HUES6 (cell line): Measurements from ENCODE around the gene GBP3.
"Not testable (repeated sequence)": the region's sequence is repeated elsewhere in the genome, so short reads cannot be mapped to it uniquely, and the experiment has no call there.

Experiments used
- H3K27ac ChIP-seq: 2 replicates; pipeline ENCODE4 v1.7.0; 2013; ENCODE audit warnings: low read depth, mild to moderate bottlenecking, low read length, inconsistent platforms
- H3K27me3 ChIP-seq: 2 replicates; pipeline ENCODE4 v1.6.1; 2013; ENCODE audit warnings: low read length; ENCODE audit not compliant: control insufficient read depth, insufficient read depth
- H3K36me3 ChIP-seq: 2 replicates; pipeline ENCODE4 v1.6.1; 2013; ENCODE audit warnings: low read length; ENCODE audit not compliant: control insufficient read depth, insufficient read depth
- H3K4me1 ChIP-seq: 2 replicates; pipeline ENCODE4 v1.6.1; 2013; ENCODE audit warnings: low read length; ENCODE audit not compliant: control insufficient read depth, insufficient read depth
- H3K4me3 ChIP-seq: 2 replicates; pipeline ENCODE4 v1.5.1; 2013; ENCODE audit warnings: low read depth, low read length
- H3K9ac ChIP-seq: one replicate; pipeline ENCODE4 v1.6.1; 2013; ENCODE audit warnings: mild to moderate bottlenecking, low read length
- H3K9me3 ChIP-seq: 2 replicates; pipeline ENCODE4 v1.6.1; 2013; ENCODE audit warnings: low read depth, low read length; ENCODE audit not compliant: control insufficient read depth, insufficient read depth

The GBP3 gene

DNA sequence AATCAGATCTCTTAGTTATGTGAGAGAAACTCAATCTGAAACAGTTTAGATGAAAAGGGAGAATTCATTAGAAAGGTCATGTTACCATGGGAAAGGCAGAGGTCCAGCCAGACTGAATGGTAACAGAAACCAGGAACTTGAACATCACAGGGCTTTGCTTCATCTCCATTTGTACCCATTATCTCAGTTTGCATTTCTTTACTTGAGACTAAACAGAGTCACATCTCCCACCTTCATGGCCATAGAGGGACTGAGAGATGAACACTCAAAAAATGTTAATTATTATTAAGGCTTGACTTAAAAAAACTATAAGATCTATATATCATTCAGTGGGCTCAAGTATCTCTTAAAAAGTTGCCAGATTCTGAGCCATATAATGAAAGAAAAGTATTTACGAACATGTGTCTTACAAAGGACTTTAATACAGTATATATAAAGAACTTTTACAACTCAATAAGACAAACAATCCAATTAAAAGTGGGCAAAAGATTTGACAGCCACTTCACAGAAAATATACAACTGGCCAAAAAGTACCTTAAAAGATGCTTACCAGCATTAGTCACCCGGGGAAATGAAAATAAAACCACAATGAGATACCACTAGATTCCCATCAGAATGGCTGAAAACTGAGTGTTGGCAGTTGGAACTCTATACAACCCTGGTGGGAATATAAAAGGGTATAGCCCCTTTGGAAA lies 43.5 kb downstream of the GBP3 start:
- H3K9ac ChIP-seq, result no peak overlapping the region
- no peak overlapping the region for H3K4me3 ChIP-seq
- H3K27me3 ChIP-seq, result no peaks in the 10 kb centered on the region
- H3K36me3 ChIP-seq, result peaks cover 25% of the 10 kb centered on the region
- H3K4me1 ChIP-seq, result no peaks in the 10 kb centered on the region
- H3K9me3 ChIP-seq, result no peaks in the 10 kb centered on the region
- no peak overlapping the region for H3K27ac ChIP-seq

DNA sequence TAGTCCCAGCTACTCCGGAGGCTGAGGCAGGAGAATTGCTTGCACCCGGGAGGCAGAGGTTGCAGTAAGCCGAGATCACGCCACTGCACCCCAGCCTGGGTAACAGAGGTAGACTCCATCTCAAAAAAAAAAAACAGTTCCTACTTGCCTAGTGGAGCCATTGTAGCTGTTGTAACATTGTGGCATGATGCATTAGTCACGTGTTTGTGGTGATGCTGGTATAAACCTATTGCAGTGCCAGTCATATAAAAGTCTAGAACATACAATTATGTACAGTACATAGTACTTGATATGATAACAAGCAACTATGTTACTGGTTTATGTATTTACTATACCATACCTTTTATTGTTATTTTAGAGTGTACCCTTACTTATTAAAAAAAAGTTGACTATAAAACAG lies 46.4 kb downstream of the GBP3 start:
- Histone ChIP-seq H3K9ac (no peak overlapping the region), H3K36me3 (peaks cover 7% of the 10 kb centered on the region), H3K9me3 (no peaks in the 10 kb centered on the region), H3K4me1 (no peaks in the 10 kb centered on the region), H3K27me3 (no peaks in the 10 kb centered on the region), H3K4me3 (no peak overlapping the region), H3K27ac (no peak overlapping the region)

DNA sequence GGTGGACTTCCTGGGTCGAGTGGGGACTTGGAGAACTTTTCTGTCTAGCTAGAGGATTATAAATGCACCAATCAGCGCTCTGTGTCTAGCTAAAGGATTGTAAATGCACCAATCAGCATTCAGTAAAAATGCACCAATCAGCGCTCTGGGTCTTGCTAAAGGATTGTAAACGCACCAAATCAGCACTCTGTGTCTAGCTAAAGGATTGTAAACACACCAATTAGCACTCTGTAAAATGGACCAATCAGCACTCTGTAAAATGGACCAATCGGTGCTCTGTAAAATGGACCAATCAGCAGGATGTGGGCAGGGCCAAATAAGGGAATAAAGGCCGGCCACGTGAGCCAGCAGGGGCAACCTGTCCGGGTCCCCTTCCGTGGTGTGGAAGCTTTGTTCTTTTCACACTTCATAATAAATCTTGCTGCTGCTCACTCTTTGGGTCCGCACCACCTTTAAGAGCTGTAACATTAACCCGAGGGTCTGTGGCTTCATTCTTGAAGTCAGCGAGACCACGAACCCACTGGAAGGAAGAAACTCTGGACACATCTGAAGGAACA lies 48.0 kb downstream of the GBP3 start:
- H3K4me1 ChIP-seq, H3K9ac ChIP-seq, H3K27me3 ChIP-seq, H3K36me3 ChIP-seq, H3K9me3 ChIP-seq, H3K4me3 ChIP-seq, H3K27ac ChIP-seq: not testable (repeated sequence)

DNA sequence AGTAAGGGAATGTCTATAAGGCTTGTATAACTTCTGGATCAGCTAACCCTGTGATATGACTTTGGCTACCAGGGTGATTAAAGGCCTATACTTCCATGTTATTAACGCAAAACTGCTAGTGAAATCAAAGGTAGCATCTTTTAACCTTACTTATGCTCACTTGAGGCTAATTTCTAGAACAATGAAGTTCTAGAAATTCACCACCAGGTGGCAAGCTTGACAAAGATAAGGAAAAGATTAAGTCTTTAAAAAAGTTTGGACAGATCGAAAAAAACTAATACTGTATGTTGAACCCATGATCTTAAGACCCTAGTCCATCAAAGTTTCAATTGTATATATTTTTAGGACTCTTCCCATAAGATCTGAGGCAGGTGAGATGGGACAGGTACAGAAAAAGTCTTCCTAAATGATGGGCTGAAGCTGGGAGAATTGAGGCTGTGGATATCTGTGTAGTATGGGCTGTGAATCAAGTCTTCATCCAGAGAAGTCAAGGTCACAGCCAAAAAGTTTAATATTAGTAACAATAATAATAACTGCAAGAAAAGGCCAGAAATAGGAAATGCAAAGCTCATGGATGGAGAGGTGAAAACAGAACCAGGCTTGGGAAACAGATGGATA lies 49.0 kb downstream of the GBP3 start:
- H3K36me3 ChIP-seq, result peaks cover 8% of the 10 kb centered on the region
- H3K4me1 ChIP-seq, result no peaks in the 10 kb centered on the region
- H3K9ac ChIP-seq, result no peak overlapping the region
- no peak overlapping the region for H3K4me3 ChIP-seq
- no peak overlapping the region for H3K27ac ChIP-seq
- no peaks in the 10 kb centered on the region for H3K9me3 ChIP-seq
- H3K27me3 ChIP-seq, result no peaks in the 10 kb centered on the region

DNA sequence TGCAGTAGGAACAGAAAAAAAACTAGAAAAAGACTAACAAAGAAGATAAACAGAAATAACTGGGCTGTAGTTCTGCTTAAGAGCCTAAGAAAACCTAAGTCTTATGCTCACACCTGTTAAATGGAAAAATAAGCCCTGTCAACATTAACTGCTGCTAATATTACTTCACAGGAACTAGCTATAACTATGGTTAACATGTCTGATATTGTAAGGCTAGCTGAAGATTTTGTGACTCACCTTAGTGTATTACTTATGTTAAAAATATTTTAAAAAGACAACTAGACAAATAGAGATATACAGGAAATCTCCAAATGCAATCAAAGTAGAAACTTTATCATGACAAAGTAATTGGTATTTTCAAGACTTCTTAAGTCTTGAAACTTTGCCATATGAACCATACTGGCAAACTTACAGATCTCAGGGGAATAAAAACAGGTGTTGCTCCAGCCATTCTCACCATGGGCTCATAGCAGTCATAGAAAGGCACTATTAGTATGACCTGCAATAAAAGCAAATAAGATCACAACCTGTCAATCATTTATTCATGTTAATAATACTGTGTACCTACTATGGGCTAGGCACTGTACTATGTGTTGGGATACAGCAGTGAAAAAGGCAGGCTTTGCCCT lies 60.9 kb downstream of the GBP3 start:
- no peaks in the 10 kb centered on the region for H3K9me3 ChIP-seq
- H3K27me3 ChIP-seq, result no peaks in the 10 kb centered on the region
- no peaks in the 10 kb centered on the region for H3K4me1 ChIP-seq
- no peak overlapping the region for H3K27ac ChIP-seq
- H3K4me3 ChIP-seq, result no peak overlapping the region
- H3K9ac ChIP-seq, result no peak overlapping the region
- H3K36me3 ChIP-seq, result peaks cover 81% of the 10 kb centered on the region

DNA sequence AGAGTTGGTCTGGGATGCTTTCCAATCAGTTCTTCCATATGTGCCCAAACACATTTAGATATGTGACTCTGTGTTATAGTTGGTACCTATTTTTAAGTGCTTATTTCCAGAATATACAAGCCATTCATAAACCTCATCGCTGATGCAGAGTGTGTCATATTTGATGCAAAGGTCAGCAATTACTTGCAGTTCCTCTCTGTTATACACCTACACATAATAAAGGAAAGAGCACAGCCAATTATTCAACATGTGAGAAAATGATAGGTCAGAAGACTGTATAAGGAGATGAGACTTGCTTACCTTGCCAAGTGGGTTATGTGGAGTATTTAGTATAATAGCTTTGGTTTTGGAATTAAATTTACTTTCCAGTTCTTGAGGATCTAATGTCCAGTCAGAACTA lies 61.6 kb downstream of the GBP3 start:
- Histone ChIP-seq H3K9me3 (no peaks in the 10 kb centered on the region), H3K36me3 (peaks cover 82% of the 10 kb centered on the region), H3K27me3 (no peaks in the 10 kb centered on the region), H3K9ac (no peak overlapping the region), H3K4me3 (no peak overlapping the region), H3K27ac (no peak overlapping the region), H3K4me1 (no peaks in the 10 kb centered on the region)
